Measurements from ENCODE around the gene GSTM3. TPM values are rescaled to one million over a fixed set of nuclear protein-coding genes. Genes with fewer than 3 reads are reported as not detected.
A peak's percentile ranks its signal among the peaks of the same experiment; 100 is the strongest.

Gene GSTM3
- total RNA-seq, 2 donors from 2014 or later = 68.5 to 73.8 TPM

DNA sequence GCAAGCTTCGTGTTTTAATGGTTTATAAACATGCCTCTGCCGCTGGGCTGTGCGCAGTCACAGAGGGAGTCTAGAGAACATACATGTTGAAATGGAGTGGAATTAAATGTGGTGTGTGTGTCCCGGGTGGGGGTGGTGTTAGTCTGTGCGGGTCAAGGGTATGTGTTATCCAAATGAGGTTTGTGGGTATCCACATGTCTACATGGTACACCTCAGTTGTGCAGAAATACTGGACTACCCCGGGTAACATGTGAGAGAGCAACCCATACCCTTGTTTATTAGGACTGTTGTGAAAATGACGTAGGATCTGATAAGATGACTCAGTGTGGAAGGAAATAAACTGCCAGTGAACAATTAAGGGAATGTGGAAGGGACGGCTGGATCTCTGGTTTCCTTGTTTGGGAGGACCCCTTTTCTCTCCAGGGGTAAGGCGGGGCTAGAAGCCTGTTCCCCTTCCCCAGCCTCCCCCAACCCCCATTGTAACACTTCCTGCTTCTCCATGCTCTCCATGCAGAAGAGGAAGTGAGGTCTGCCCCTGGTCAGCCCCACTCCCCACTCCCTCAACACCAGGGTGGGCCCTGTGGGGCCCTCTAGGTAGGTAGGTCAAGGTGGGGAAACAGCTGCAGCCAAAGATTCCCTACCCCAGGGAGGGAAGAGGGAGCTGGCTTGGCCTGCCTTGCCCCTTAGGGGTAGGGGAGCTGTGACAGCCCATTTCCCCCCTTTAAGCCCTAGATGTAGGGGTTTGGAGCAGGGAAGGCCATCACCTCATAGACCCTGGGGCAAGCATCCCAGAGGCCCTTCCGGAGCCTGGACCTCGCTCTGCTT is 22.2 kb upstream of the GSTM3 start:
- no peaks in the 10 kb centered on the region for H3K27me3 ChIP-seq
- 65 to 72% methylated on average over 9 to 11 of the region's 11 CpGs for WGBS, 2 donors
- DNase-seq (peak; percentile 2 to 31 (median 8)), ATAC-seq (no peak)
- no peak overlapping the region for H3K4me3 ChIP-seq
- no peak overlapping the region for H3K27ac ChIP-seq
- peaks cover 5% of the 10 kb centered on the region for H3K4me1 ChIP-seq
- intact Hi-C loops (cut with DNase I) = no loop called here
- no peak for TF ChIP-seq POLR2A (IDR thresholded peaks at IDR 0.05)
- TF ChIP-seq, protein P1, sequence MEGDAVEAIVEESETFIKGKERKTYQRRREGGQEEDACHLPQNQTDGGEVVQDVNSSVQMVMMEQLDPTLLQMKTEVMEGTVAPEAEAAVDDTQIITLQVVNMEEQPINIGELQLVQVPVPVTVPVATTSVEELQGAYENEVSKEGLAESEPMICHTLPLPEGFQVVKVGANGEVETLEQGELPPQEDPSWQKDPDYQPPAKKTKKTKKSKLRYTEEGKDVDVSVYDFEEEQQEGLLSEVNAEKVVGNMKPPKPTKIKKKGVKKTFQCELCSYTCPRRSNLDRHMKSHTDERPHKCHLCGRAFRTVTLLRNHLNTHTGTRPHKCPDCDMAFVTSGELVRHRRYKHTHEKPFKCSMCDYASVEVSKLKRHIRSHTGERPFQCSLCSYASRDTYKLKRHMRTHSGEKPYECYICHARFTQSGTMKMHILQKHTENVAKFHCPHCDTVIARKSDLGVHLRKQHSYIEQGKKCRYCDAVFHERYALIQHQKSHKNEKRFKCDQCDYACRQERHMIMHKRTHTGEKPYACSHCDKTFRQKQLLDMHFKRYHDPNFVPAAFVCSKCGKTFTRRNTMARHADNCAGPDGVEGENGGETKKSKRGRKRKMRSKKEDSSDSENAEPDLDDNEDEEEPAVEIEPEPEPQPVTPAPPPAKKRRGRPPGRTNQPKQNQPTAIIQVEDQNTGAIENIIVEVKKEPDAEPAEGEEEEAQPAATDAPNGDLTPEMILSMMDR (IDR thresholded peaks at IDR 0.05) = no peak
- no peaks in the 10 kb centered on the region for H3K9me3 ChIP-seq
- H3K36me3 ChIP-seq (replicated peaks in 1 of 2; ENCODE audit: insufficient read depth in 1 of 2, low read depth in 2 of 2) = no peaks in the 10 kb centered on the region

DNA sequence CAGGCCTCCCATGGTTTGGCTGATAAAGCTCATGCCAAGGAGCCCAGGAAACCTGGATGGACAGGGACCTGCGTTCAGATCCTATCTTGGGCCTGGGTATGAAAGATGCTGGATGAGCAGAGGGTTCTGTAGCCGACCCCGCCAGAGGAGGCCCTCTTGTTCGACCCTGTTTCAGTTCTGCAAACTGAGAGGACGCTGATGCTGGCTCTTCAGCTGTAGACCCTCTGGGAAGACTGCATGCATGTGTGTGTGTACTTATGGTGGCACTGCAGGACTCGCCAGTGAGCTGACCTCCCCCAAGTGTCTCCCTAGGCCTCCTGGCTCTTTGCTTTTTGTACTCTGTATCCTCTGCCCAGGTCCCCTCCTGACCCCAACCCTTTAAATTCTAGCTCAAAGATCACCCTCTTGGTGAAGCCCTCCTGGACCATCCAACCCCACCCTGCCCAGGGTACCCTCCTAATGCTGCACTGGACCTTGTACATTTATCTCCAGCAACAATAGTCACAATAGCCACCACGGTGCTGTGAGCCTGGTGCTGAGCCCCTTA is 21.3 kb upstream of the GSTM3 start:
- 76 to 84% methylated on average over 7 of the region's 7 CpGs for WGBS, 2 donors
- Histone ChIP-seq H3K27ac (no peak overlapping the region), H3K36me3 (replicated peaks in 1 of 2; ENCODE audit: insufficient read depth in 1 of 2, low read depth in 2 of 2) (no peaks in the 10 kb centered on the region), H3K27me3 (no peaks in the 10 kb centered on the region), H3K9me3 (no peaks in the 10 kb centered on the region), H3K4me3 (no peak overlapping the region), H3K4me1 (peaks cover 5% of the 10 kb centered on the region)
- intact Hi-C loops (cut with DNase I) = no loop called here
- no peak for ATAC-seq
- peak in 3 of 4 donors; percentile 2 to 6 (median 2) for DNase-seq
- TF ChIP-seq POLR2A (IDR thresholded peaks at IDR 0.05) = no peak
- TF ChIP-seq, protein P1 (IDR thresholded peaks at IDR 0.05) = no peak

DNA sequence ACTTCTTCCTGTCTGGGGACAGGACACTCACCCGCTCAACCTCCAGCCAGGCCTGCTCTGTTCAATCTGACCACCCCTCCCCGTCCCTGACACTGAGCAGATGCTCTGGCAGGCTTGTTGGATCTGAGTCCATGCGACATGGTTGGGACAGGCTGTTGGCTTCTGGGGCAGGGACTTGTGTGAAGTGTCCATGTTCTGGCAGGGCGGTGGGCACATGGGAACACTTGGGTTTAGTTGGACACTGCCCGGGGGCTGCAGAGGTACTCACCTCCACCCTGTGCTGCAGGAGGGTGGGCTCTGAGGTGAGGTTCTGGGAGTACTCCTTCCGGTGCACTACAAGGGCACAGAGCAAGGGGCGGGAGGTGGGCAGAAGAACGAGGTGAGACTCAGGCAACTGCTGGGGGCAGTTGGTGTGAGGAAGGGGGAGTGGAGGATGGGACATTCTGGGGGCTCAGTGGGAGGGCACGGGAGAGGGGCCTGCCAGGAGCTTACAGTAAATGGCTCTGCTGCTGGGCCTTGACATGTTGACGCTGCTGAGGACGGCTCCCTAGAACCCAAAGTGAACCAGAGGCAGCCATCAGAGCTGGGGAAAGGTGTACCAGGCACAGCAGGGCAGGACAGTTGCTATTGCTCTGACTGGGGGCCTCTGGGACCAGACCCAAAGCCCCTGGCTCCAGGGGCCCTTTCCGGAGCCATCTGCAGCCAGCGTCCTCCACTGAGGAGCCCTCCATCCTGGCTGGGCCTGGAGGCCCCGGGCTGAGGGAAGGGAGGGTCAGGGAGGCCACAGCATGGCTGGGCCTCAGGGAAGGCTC is 20.6 kb upstream of the GSTM3 start:
- no peak overlapping the region for H3K27ac ChIP-seq
- H3K4me3 ChIP-seq = no peak overlapping the region
- peaks cover 5% of the 10 kb centered on the region for H3K4me1 ChIP-seq
- DNase-seq = peak in 3 of 4 donors; percentile 14 to 27 (median 17)
- no peaks in the 10 kb centered on the region for H3K36me3 ChIP-seq (replicated peaks in 1 of 2; ENCODE audit: insufficient read depth in 1 of 2, low read depth in 2 of 2)
- no peaks in the 10 kb centered on the region for H3K9me3 ChIP-seq
- no peak for ATAC-seq
- no peaks in the 10 kb centered on the region for H3K27me3 ChIP-seq
- 78 to 82% methylated on average over 10 to 14 of the region's 14 CpGs for WGBS, 2 donors
- intact Hi-C loops (cut with DNase I) = no loop called here
- no peak for TF ChIP-seq POLR2A (IDR thresholded peaks at IDR 0.05)
- TF ChIP-seq, protein P1 (IDR thresholded peaks at IDR 0.05) = no peak

DNA sequence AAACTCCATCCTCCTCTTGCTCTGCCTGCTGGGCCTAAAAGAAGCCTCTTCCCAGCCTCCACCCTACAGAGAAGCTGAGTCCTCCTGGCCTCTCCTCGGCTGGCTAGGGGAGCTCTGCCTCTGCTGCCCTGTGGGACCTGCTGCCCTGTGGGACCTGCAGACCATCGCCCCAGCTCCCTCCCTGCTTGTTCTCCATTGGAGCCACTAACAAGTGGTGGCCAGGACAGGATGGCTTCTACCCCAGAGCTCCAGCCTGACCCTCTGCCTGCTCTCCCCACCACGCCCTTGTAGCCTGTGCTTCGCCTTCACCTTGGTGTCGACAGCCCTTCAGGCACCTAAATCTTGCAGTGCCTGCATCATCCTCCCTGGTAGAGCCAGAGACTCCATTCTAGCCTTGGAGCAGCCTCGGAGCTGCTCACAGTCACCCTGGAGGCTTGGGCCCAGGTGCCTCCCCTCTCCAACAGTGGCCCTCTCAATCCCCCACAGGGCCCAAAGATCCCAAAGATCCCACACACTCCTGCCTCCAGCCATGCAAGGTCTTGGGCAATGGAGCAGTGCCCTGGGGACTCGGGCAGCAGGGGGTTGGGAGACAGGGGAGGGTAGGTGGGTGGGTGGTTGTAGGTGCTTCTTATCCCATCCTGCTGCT is 19.9 kb upstream of the GSTM3 start:
- Histone ChIP-seq H3K4me1 (peaks cover 5% of the 10 kb centered on the region), H3K36me3 (replicated peaks in 1 of 2; ENCODE audit: insufficient read depth in 1 of 2, low read depth in 2 of 2) (no peaks in the 10 kb centered on the region), H3K9me3 (no peaks in the 10 kb centered on the region), H3K27ac (no peak overlapping the region), H3K27me3 (no peaks in the 10 kb centered on the region), H3K4me3 (no peak overlapping the region)
- ATAC-seq (no peak), DNase-seq (peak in 3 of 4 donors; percentile 1 to 7 (median 4))
- intact Hi-C loops (cut with DNase I) = no loop called here
- no peak for TF ChIP-seq POLR2A (IDR thresholded peaks at IDR 0.05)
- TF ChIP-seq, protein P1 (IDR thresholded peaks at IDR 0.05) = no peak
- 89 to 91% methylated on average over 6 to 7 of the region's 7 CpGs for WGBS, 2 donors

Data from body of pancreas (tissue), 4 donors.